Ishikawa (cell line): ENCODE data around the gene AHCYL2.

Experiments
- CEBPB ChIP-seq: IDR thresholded peaks from 2 replicates; pipeline ENCODE4 v1.6.1; 2012
- EP300 ChIP-seq: IDR thresholded peaks from 2 replicates; pipeline ENCODE4 v1.6.1; 2012; ENCODE audit warnings: borderline replicate concordance
- FOXM1 ChIP-seq: IDR thresholded peaks from 2 replicates; pipeline ENCODE4 v1.6.1; 2012; ENCODE audit warnings: low read depth, borderline replicate concordance
- MAX ChIP-seq: IDR thresholded peaks from 2 replicates; pipeline ENCODE4 v1.6.1; 2012
- REST ChIP-seq: IDR thresholded peaks from 2 replicates; pipeline ENCODE4 v1.6.1; 2012; ENCODE audit warnings: low read depth, mild to moderate bottlenecking
- TAF1 ChIP-seq: IDR thresholded peaks from 2 replicates; pipeline ENCODE4 v1.6.1; 2012; ENCODE audit warnings: low read depth, mild to moderate bottlenecking
- TEAD4 ChIP-seq: IDR thresholded peaks from 2 replicates; pipeline ENCODE4 v1.6.1; 2012
- YY1 ChIP-seq: IDR thresholded peaks from 2 replicates; pipeline ENCODE4 v1.6.1; 2012; ENCODE audit warnings: low read depth

GRCh38 chr7:129348023-129348740, 123.4 kb downstream of the AHCYL2 start:
- no peak for TF ChIP-seq MAX
- no peak for TF ChIP-seq CEBPB
- no peak for TF ChIP-seq TEAD4
- no peak for TF ChIP-seq YY1
- no peak for TF ChIP-seq REST
- TF ChIP-seq EP300, result no peak
- TF ChIP-seq TAF1, result no peak
- TF ChIP-seq FOXM1, result no peak
